ENCODE measurements around the gene ENOX1. TPM values are rescaled to one million over a fixed set of nuclear protein-coding genes. Genes with fewer than 3 reads are reported as not detected.

The ENOX1 gene
- total and polyA plus RNA-seq, 2 of the 13 experiments (the other 11 are each of a cell fraction or from before 2014, with no cell fraction given), result not detected

- no TSS peak for BruUV-seq (replicated peaks)
- Histone ChIP-seq H3K27me3 (ENCODE audit: control insufficient read depth in 1 of 2, insufficient read depth in 2 of 2, low read length in 2 of 2) (no peaks in the 10 kb centered on the region; a peak in 1 of 5 replicates), H3K9ac (ENCODE audit: insufficient read depth, low read depth, low read length) (no peak overlapping the region), H3K36me3 (replicated peaks in 1 of 2; ENCODE audit: control insufficient read depth in 1 of 2, insufficient read depth in 2 of 2, low read length in 2 of 2) (no peaks in the 10 kb centered on the region), H3K4me3 (replicated peaks in 1 of 3; ENCODE audit: insufficient read depth in 1 of 3, low read depth in 2 of 3, low read length in 3 of 3) (no peak overlapping the region), H3K4me1 (ENCODE audit: insufficient read depth, low read length) (no peaks in the 10 kb centered on the region), H3K27ac (ENCODE audit: extremely low read length, insufficient read depth, low read length) (no peak overlapping the region), H3K4me2 (ENCODE audit: low read depth, low read length) (no peak overlapping the region), H3K9me3 (ENCODE audit: low read length) (no peaks in the 10 kb centered on the region), H3K79me2 (ENCODE audit: insufficient read depth, low read length) (no peaks in the 10 kb centered on the region), H4K20me1 (ENCODE audit: insufficient read depth, low read length) (no peaks in the 10 kb centered on the region), H2AFZ (ENCODE audit: low read length) (no peak overlapping the region)
- WGBS (ENCODE audit: low lambda C conversion rate), result 63% methylated on average over 4 of the region's 4 CpGs
- ChIA-PET POLR2A (no interaction called here), CTCF (ENCODE audit: low intra/inter-chr PET ratio, low total read pairs) (no interaction called here)
- ATAC-seq, result no peak
- TF ChIP-seq ZNF407 (CRISPR knock-in tag; IDR thresholded peaks at IDR 0.05; ENCODE audit: not compliant biosample characterization) (no peak), ZBTB2 (CRISPR knock-in tag; IDR thresholded peaks at IDR 0.05; ENCODE audit: low read depth) (no peak), ZNF124 (CRISPR knock-in tag; IDR thresholded peaks at IDR 0.05) (no peak)
- intact Hi-C loops (cut with micrococcal nuclease; ENCODE audit: unreplicated experiment) (no loop called here), in situ Hi-C loops (cut with HindIII; ENCODE audit: extremely low pct_ligation_motif_present, low pct_unique_long_range_greater_than_20kb) (no loop called here)
- DNase-seq (ENCODE audit: low spot score), result no peak
- no peak for FAIRE-seq
Observed at GRCh38 chr13:43195112-43195511, 591.7 kb downstream of the ENOX1 start.

All from HepG2 (cell line).